ENCODE data around the gene ARFIP1. TPM values are rescaled to one million over a fixed set of nuclear protein-coding genes. Genes with fewer than 3 reads are reported as not detected.

Gene ARFIP1
- total RNA-seq, 3 donors from 2014 or later: 41.9 to 81.4 (median 50.1) TPM

- peaks cover 4% of the 10 kb centered on the region for H3K4me1 ChIP-seq (ENCODE audit: low read depth)
- H3K9me3 ChIP-seq: no peaks in the 10 kb centered on the region
- DNase-seq (peak; percentile 88 to 92 (median 88)), ATAC-seq (peak; percentile 89)
- no peaks in the 10 kb centered on the region for H3K36me3 ChIP-seq (ENCODE audit: low read depth)
- intact Hi-C loops (cut with DNase I, micrococcal nuclease): no loop called here
- TF ChIP-seq, protein P1, sequence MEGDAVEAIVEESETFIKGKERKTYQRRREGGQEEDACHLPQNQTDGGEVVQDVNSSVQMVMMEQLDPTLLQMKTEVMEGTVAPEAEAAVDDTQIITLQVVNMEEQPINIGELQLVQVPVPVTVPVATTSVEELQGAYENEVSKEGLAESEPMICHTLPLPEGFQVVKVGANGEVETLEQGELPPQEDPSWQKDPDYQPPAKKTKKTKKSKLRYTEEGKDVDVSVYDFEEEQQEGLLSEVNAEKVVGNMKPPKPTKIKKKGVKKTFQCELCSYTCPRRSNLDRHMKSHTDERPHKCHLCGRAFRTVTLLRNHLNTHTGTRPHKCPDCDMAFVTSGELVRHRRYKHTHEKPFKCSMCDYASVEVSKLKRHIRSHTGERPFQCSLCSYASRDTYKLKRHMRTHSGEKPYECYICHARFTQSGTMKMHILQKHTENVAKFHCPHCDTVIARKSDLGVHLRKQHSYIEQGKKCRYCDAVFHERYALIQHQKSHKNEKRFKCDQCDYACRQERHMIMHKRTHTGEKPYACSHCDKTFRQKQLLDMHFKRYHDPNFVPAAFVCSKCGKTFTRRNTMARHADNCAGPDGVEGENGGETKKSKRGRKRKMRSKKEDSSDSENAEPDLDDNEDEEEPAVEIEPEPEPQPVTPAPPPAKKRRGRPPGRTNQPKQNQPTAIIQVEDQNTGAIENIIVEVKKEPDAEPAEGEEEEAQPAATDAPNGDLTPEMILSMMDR (IDR thresholded peaks at IDR 0.05): no peak
- peak within 1 kb of the TSS; percentile 48 for H3K4me3 ChIP-seq
Measured at GRCh38 chr4:152935631-152936445, 156.1 kb downstream of the ARFIP1 start, which contains the start of gene FHDC1. TSS of gene FHDC1 (plus strand) at chr4:152936323. CDS start at chr4:152943058, 6,735 bp downstream.

GRCh38 chr4:152936446-152937335 is 156.9 kb downstream of the ARFIP1 start:
- intact Hi-C loops (cut with DNase I, micrococcal nuclease): no loop called here
- Histone ChIP-seq H3K9me3 (no peaks in the 10 kb centered on the region), H3K36me3 (ENCODE audit: low read depth) (no peaks in the 10 kb centered on the region), H3K4me3 (peak overlapping the region; percentile 48), H3K4me1 (ENCODE audit: low read depth) (peaks cover 4% of the 10 kb centered on the region)
- ATAC-seq (peak; percentile 53), DNase-seq (peak; percentile 56 to 77 (median 70))
- TF ChIP-seq, protein P1 (IDR thresholded peaks at IDR 0.05): no peak

DNA sequence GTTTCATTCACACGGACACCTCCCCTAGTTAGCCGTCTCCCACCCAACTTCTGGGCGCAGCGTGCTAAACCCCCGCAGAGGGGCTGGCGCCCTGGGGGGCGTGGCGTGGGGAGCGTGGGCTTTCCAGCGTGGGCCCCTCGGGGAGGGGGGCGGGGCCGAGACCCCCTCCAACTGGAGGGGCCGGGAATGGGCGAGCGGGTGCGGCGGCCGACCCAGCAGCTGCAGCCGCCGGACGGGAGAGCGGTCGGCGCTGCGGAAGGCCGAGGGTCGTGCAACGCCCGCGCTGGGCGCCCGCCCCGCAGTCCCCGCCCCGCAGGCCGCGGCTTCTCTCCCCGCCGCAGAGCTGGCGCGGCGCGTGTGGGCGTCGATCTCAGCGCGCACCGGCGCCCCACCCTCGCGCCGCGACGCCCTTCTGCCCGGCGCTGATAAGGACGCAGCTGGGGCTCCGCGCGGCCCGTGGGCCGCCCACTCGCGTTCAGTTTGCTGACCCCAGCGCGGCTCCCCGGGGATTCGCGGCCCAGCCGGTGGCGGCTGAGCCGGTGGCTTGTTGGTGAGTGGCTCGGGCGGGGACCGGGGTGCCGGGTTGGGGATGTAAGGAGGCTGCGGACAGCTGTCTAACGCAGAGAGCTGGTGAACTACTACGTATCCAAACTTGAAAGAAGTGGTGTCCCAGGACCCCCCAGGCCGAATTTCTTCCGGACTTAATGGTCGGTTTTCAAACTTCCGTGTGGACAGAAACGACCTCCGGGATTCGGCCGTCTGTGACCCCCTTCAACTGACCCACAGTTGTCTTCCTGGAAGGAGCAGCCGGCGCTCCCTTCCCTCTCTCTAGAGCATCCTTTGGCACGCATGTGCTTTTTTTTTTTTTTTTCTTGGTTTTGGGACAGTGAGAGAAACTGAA is 157.8 kb downstream of the ARFIP1 start:
- DNase-seq: peak; percentile 62 to 75 (median 66)
- TF ChIP-seq, protein P1 (IDR thresholded peaks at IDR 0.05): no peak
- intact Hi-C loops (cut with DNase I, micrococcal nuclease): no loop called here
- Histone ChIP-seq H3K9me3 (no peaks in the 10 kb centered on the region), H3K4me1 (ENCODE audit: low read depth) (peaks cover 4% of the 10 kb centered on the region), H3K36me3 (ENCODE audit: low read depth) (no peaks in the 10 kb centered on the region), H3K4me3 (peak overlapping the region; percentile 48)
- ATAC-seq: peak; percentile 70

- H3K4me1 ChIP-seq (ENCODE audit: low read depth): peaks cover 4% of the 10 kb centered on the region
- DNase-seq (peak in 1 of 3 donors; percentile 23), ATAC-seq (no peak)
- intact Hi-C loops (cut with DNase I, micrococcal nuclease): no loop called here
- TF ChIP-seq, protein P1 (IDR thresholded peaks at IDR 0.05): no peak
- H3K36me3 ChIP-seq (ENCODE audit: low read depth): no peaks in the 10 kb centered on the region
- H3K9me3 ChIP-seq: no peaks in the 10 kb centered on the region
- peak overlapping the region; percentile 48 for H3K4me3 ChIP-seq
Measured at GRCh38 chr4:152938237-152938947, 158.6 kb downstream of the ARFIP1 start.
